ENCODE measurements around the gene CNTN4.
"Not testable (repeated sequence)": the region's sequence is repeated elsewhere in the genome, so short reads cannot be mapped to it uniquely, and the experiment has no call there.

Gene CNTN4

DNA sequence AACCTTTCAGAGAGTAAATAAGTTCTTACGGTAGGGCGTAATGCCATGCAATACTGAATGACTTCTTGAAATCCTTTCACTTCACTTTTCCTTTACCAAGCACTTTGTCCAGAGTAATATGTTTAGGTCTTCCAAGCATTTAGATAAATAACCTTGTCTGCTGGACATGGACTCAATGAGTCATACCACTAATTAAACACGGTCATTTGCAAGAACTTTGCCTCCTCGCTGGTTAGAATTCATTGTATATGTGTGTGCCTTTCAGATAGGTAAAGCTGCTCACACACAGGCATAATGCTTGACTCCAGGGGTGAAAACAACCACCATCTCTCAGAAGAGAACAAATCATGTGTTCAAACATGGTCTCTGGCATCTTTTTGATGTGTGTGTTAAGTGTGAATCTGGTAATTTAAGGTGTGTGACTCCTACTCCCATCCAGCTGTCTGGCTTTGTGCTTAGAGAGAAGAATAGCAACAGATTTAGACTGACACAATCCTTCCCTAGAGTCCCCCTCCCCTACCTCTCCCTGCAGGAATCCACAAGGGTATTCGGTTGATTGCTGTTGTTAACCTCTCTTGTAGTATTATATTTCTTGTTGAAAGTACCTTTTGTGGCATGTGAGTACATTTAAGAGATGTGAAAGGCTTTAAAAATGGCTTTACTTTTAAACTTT, 419.0 kb downstream of the CNTN4 start:
- DNase-seq (ENCODE audit: low spot score) = no peak

- DNase-seq (ENCODE audit: low spot score) = no peak
These were observed 424.7 kb downstream of the CNTN4 start for GRCh38 chr3:2523281-2523836.

DNA sequence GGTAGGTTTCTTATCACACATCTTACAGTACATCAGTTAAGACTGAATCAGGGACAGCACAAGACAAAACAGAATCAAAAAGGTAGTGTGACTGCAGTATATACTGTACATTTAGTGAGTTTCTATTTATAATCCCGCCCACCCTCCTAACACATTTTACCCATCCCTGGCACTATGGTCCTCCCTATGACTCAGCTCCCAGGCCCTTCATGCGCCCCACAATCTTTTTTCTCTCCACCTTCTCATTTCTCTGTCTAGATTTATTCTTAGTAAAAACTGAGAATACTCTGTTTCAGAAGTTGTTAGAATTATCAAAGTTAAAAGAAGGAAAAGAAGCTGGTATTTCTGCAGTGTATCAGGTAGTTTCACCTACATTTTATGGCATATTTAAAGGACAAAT, 427.3 kb downstream of the CNTN4 start:
- no peak for DNase-seq (ENCODE audit: low spot score)

- no peak for DNase-seq (ENCODE audit: low spot score)
These were observed 428.3 kb downstream of the CNTN4 start for GRCh38 chr3:2526926-2527325.

- DNase-seq (ENCODE audit: low spot score) = not testable (repeated sequence)
These were observed 428.7 kb downstream of the CNTN4 start for GRCh38 chr3:2527328-2527727.

DNA sequence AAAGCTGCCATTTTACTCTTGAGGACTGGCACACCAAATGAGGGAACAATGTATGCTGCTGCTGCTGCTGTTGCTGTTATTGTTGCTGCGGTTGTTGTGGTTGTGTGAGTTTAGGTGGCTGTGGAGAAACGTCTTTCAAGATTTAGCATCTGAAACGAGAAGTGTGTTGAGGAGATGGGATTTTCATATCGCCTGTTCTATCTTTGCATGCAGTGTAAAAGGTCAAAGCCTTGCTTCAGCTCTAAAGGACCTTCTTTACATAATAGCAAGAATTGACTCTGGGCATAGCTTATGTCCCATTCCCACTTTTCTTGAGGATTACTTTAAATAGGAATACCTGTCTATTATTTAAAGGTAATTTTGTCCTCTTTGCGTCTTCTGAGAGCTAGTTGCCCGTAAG, 436.1 kb downstream of the CNTN4 start:
- not testable (repeated sequence) for DNase-seq (ENCODE audit: low spot score)

DNA sequence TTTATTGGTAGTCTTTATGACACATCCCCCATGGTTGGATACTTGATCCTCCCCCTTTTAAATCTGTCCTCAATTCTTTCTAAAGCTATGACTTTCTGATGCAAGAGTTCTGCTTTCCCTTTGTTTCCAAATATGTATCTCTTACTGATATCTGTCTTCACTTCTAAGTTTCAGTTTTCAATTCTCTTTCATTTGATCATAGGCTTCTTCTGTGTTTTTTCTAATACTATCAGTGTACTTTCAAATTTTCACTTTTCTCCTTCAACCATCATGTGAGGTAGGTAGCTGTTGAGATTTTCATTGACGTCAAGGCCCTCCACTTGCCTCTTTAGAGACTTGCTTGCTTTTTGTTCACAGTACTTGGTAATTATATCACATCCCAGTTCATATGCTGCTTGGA, 436.5 kb downstream of the CNTN4 start:
- DNase-seq (ENCODE audit: low spot score) = no peak

GRCh38 chr3:2536575-2536974, 437.9 kb downstream of the CNTN4 start:
- DNase-seq (ENCODE audit: low spot score) = no peak

DNA sequence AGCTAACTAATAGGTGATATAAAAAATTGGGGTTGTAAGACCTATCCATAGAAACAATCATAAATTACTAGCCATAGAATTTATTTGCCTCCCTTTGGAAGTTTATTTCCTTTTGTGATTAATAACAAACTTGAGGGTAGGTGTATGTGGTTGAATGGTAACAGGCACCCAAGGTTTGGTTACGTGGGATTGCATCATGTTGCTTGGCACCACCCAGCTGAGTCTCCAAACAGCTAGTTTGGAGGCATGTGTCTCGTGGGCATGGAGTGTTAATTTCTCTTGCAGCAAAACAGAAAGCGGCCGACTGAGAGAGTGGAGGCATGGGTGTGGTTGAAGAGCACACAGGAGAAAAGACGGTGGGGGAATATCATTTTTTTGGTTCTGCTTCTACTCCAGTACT, 441.4 kb downstream of the CNTN4 start:
- no peak for DNase-seq (ENCODE audit: low spot score)

- no peak for DNase-seq (ENCODE audit: low spot score)
These were observed 444.6 kb downstream of the CNTN4 start for GRCh38 chr3:2543247-2543646.

- no peak for DNase-seq (ENCODE audit: low spot score)
These were observed 445.5 kb downstream of the CNTN4 start for GRCh38 chr3:2544212-2544611.

DNA sequence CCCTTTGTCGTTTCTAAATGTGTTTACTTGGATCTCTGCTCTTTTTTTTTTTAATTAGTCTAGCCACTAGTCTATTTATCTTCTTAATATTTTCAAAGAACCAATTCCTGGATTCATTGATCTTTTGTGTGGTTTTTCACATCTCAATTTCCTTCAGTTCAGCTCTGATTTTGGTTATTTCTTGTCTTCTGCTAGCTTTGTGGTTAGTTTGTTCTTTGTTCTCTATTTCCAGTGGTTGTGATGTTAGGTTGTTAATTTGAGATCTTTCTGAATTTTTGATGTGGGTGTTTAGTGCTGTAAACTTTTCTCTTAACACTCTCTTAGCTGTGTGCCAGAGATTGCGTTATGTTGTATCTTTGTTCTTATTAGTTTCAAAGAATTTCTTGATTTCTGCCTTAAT, 446.1 kb downstream of the CNTN4 start:
- no peak for DNase-seq (ENCODE audit: low spot score)

DNA sequence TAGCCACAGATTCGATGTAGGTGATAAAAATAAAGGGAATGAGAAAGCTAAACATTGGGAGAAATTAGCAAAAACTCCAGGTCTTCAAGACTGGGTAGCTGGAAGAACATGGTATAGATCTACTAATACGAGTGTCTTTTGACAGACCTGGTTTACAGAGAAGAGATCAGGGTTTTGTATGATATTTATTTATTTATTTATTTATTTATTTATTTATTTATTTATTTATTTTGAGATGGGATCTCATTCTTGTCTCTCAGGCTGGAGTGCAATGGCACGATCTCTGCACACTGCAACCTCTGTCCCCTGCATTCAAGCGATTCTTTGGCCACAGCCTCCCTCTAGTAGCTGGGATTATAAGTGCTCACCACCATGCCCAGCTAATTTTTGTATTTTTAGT, 448.4 kb downstream of the CNTN4 start:
- DNase-seq (ENCODE audit: low spot score) = no peak

GRCh38 chr3:2554656-2555055, 456.0 kb downstream of the CNTN4 start:
- no peak for DNase-seq (ENCODE audit: low spot score)

DNA sequence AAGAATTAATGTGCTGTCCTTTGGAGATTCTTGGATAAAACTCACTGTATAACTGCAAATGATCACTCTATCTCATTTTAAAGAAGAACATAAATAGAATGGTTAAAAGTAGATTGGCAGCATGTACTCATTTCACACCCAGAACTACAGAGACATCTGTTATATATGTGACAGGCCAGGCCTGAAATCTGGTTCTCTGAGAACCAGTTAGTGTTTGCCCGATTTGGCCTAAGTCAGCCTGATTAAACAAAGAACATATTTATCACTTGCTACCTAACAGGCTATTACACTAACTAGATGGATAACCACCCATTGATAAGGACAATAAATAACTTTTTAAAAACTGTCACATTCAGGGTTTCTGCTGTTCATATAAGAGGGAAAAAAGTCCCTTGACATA, 460.1 kb downstream of the CNTN4 start:
- no peak for DNase-seq (ENCODE audit: low spot score)

GRCh38 chr3:2567451-2567850, 468.8 kb downstream of the CNTN4 start:
- DNase-seq (ENCODE audit: low spot score) = no peak

DNA sequence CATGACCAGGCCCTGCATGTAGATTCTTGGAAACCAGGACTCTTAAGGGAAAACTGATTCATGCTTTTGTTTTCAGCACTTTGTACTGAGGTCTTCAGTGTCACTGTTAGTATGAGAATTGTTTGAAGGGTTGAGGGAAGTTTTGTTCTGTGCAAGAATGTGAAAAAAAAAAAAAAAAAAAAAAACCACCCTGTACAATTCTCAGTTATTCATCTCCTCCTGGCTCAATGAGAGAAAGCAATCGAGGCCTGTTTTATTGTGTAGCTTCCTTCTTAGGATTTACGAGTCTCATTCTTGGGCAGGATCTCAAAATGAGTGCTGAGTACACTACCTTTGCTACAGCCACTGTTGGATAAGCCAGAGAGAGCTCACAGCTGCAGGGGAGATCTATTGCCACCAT, 469.5 kb downstream of the CNTN4 start:
- DNase-seq (ENCODE audit: low spot score) = no peak

DNA sequence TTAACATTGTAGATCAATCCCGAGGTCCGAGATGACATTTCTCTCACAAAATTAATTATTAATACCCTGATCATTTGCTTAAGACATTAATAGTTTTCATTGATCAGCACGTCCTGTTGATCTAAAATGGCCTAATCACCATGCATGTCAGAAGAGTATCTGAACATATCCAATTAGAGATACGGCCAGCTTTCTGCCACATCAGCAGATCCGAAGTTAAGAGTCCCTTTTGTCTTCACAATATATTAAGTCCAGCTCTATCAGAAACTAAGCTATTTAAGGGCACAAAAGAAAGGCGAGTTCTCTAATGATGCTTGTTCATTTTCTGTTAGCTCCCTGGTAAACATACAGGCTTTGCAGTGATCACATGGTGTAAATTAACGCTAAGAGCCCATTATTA, 470.3 kb downstream of the CNTN4 start:
- DNase-seq (ENCODE audit: low spot score) = no peak

DNA sequence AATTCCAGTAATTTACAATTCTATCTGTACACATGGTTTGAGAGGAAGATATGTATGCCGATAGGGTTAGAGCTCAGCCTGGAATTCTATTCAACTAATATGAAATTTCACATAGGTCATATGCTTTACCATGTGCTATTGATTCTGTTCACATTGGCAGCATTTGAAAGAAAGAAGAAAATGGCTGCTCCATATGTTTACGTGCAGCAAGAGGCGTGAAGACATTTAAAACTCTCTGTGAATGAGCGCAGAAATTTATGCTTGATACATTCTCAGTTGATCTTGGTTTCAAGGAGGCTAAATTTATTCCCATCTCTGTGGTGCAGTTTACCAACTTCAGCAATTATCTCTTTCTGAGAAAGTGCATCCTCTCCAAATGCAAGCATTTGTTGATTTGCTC, 478.9 kb downstream of the CNTN4 start:
- no peak for DNase-seq (ENCODE audit: low spot score)

DNA sequence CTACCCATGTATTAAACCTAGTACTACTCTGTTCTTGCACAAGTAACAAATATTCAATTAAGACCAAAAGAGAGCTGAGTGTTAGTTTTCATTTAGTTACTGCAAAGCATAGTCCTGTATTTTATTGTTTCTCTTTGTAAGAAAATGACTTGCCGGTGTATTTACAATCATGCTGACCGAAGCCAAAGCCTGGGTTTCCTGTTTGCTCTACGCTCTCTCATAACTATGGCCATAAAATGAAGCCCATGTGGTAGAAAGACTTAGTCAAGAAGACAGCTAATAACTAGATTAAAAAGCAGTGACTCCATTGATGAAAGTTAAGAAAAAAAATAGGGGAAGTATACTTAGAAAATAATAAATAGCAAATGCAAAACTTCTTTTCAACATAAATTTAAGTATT, 479.9 kb downstream of the CNTN4 start:
- DNase-seq (ENCODE audit: low spot score) = no peak

DNA sequence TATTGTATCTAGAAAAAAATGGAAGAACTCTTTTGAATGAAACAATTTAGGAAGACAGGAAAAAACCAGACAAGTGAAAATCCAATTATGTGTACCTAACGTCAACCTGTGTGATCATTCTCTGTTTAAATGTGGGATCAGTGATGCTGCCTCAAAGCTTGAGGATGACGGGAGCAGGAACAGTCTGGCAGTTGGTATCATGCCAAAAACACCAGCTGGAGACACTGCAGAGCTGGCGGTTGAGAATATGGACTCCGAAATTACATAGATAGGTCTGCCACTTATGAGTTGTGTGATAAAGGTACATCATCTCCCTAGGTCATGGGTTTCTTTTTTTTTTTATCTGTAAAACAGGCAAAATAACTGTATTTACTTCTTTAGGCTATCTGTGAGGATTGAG, 480.5 kb downstream of the CNTN4 start:
- no peak for DNase-seq (ENCODE audit: low spot score)

GRCh38 chr3:2583046-2583445, 484.4 kb downstream of the CNTN4 start:
- no peak for DNase-seq (ENCODE audit: low spot score)

GRCh38 chr3:2589336-2589969, 490.8 kb downstream of the CNTN4 start:
- DNase-seq (ENCODE audit: low spot score) = no peak

GRCh38 chr3:2595486-2595885, 496.8 kb downstream of the CNTN4 start:
- DNase-seq (ENCODE audit: low spot score) = no peak

Data from activated CD4-positive, alpha-beta T cell treated with anti-CD3 and anti-CD28 coated beads, Interleukin-2, Interleukin-4, amounts not matched to agents 100 ng/mL and 50 ng/mL, durations not matched to agents 16 hours and 8 hours (primary cell).